Measurements from ENCODE around the gene MAP1B. TPM values are rescaled to one million over a fixed set of nuclear protein-coding genes. Genes with fewer than 3 reads are reported as not detected.

The MAP1B gene
- total and polyA plus RNA-seq, 10 of the 15 experiments (the other 5 are each of a cell fraction or from before 2014, with no cell fraction given), result 0.02 to 0.81 (median 0.06) TPM; not detected in 1

DNA sequence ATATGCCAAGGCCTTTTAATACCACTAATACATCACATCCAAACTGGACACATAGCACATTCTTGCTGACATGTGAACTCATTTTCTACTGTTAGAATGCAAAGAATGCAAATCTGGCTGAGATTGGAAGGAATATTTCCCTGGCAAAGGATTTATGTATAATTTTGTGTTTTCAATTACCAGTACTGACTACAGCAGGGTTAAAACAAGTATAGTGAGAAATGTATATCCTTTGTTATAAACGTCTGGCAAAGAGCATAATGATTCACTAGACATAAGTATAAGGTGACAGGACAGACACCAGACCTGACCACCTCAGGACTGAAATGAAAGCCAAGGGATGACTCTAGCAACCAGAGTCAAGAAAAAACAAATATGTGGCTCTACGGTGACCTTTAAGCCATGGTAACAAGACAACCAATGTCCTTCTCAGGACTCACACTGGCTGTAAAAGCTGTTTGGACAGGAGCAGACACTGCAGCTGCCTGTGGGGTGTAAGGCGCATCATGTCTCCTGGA, 117.7 kb downstream of the MAP1B start:
- WGBS (ENCODE audit: insufficient coverage, insufficient replicate concordance, low lambda C conversion rate, missing lambda C conversion rate), result 78% methylated on average over 3 of the region's 3 CpGs
- intact Hi-C loops (cut with micrococcal nuclease; ENCODE audit: unreplicated experiment), result no loop called here
- ATAC-seq (no peak), DNase-seq (ENCODE audit: low read depth, low spot score) (no peak), FAIRE-seq (no peak)
- Histone ChIP-seq H3K27me3 (replicated peaks in 1 of 2; ENCODE audit: control insufficient read depth in 2 of 2, insufficient read depth in 2 of 2, low read length in 1 of 2) (no peaks in the 10 kb centered on the region), H3K79me2 (ENCODE audit: control insufficient read depth, insufficient read depth, low read length) (no peaks in the 10 kb centered on the region), H3K27ac (ENCODE audit: control insufficient read depth, insufficient read depth) (no peak overlapping the region), H2AFZ (ENCODE audit: control insufficient read depth, low read depth, low read length) (no peak overlapping the region), H3K36me3 (ENCODE audit: control insufficient read depth in 2 of 2, insufficient read depth in 2 of 2, low read length in 1 of 2) (peaks cover 23 to 57% of the 10 kb centered on the region in 2 experiments), H4K20me1 (ENCODE audit: control insufficient read depth, insufficient read depth) (no peaks in the 10 kb centered on the region), H3K9ac (ENCODE audit: control insufficient read depth, insufficient read depth, low read length) (no peak overlapping the region), H3K4me2 (ENCODE audit: control insufficient read depth, insufficient read depth) (no peak overlapping the region), H3K9me3 (replicated peaks; ENCODE audit: control insufficient read depth, insufficient read depth, low read length) (no peaks in the 10 kb centered on the region), H3K4me3 (no peak overlapping the region), H3K4me1 (ENCODE audit: control insufficient read depth, insufficient read depth, low read length) (no peaks in the 10 kb centered on the region)
- in situ Hi-C loops (cut with MboI), result no loop called here
- TF ChIP-seq RCOR1 (conservative IDR thresholded peaks at IDR 0.05; ENCODE audit: low read depth, low read length) (no peak), BMI1 (IDR thresholded peaks at IDR 0.05; ENCODE audit: borderline replicate concordance) (no peak), TCF3 (IDR thresholded peaks at IDR 0.05; ENCODE audit: borderline replicate concordance, insufficient read depth, low read depth, low read length) (no peak), NFYB (IDR thresholded peaks at IDR 0.05; ENCODE audit: insufficient read depth, low read depth, low read length) (no peak), RBBP5 (conservative IDR thresholded peaks at IDR 0.05) (no peak), SREBF2 (IDR thresholded peaks at IDR 0.05; ENCODE audit: low read length) (no peak), NR2F1 (conservative IDR thresholded peaks at IDR 0.05) (no peak), POLR2AphosphoS2 (IDR thresholded peaks at IDR 0.05; ENCODE audit: low read depth, low read length) (no peak), KDM1A (IDR thresholded peaks at IDR 0.05; ENCODE audit: borderline replicate concordance) (no peak), BHLHE40 (IDR thresholded peaks at IDR 0.05; ENCODE audit: borderline replicate concordance in 1 of 2, low read depth in 2 of 2, low read length in 1 of 2) (no peak), NRF1 (conservative IDR thresholded peaks at IDR 0.05; ENCODE audit: low read depth, low read length) (no peak), ZNF384 (IDR thresholded peaks at IDR 0.05; ENCODE audit: borderline replicate concordance, low read depth, low read length) (no peak), FOS (IDR thresholded peaks at IDR 0.05; ENCODE audit: borderline replicate concordance, extremely low read depth, insufficient read length) (no peak), RELA (IDR thresholded peaks at IDR 0.05; ENCODE audit: borderline replicate concordance, partially characterized antibody) (no peak), ZBED1 (IDR thresholded peaks at IDR 0.05; ENCODE audit: borderline replicate concordance) (no peak), BRCA1 (IDR thresholded peaks at IDR 0.05; ENCODE audit: low read depth, low read length) (no peak)
- ChIA-PET POLR2A (no interaction called here), CTCF (interaction anchor here (0.9 to 2.4 kb wide), 2 partner anchors 10 to 84 kb away, joined by 3 to 9 read pairs; no protein-coding TSS in a partner anchor), RAD21 (ENCODE audit: unreplicated experiment) (interaction anchor here (0.6 kb wide), 1 partner anchor 698 kb away, joined by 3 read pairs; no protein-coding TSS in a partner anchor), SMC1A (ENCODE audit: uncharacterized antibody, unreplicated experiment) (interaction anchor here (1.5 to 1.9 kb wide), 3 partner anchors 12 to 58 kb away, joined by 3 to 4 read pairs (median 4); no protein-coding TSS in a partner anchor)
- BruUV-seq (replicated peaks), result no TSS peak

All from GM12878 (cell line).